Ishikawa (cell line): ENCODE measurements around the gene FGF14.

Experiments used
- CEBPB ChIP-seq: IDR thresholded peaks from 2 replicates; pipeline ENCODE4 v1.6.1; 2012
- CREB1 ChIP-seq: IDR thresholded peaks from 2 replicates; pipeline ENCODE4 v1.6.1; 2012; ENCODE audit warnings: low read depth
- EGR1 ChIP-seq: IDR thresholded peaks from 2 replicates; pipeline ENCODE4 v1.6.1; 2012
- EP300 ChIP-seq: IDR thresholded peaks from 2 replicates; pipeline ENCODE4 v1.6.1; 2012; ENCODE audit warnings: borderline replicate concordance
- FOXM1 ChIP-seq: IDR thresholded peaks from 2 replicates; pipeline ENCODE4 v1.6.1; 2012; ENCODE audit warnings: low read depth, borderline replicate concordance
- MAX ChIP-seq: IDR thresholded peaks from 2 replicates; pipeline ENCODE4 v1.6.1; 2012
- NFIC ChIP-seq: IDR thresholded peaks from 2 replicates; pipeline ENCODE4 v1.6.1; 2012
- RAD21 ChIP-seq: IDR thresholded peaks from 2 replicates; pipeline ENCODE4 v1.6.1; 2012; ENCODE audit warnings: low read depth
- REST ChIP-seq: IDR thresholded peaks from 2 replicates; pipeline ENCODE4 v1.6.1; 2012; ENCODE audit warnings: low read depth, mild to moderate bottlenecking
- TAF1 ChIP-seq: IDR thresholded peaks from 2 replicates; pipeline ENCODE4 v1.6.1; 2012; ENCODE audit warnings: low read depth, mild to moderate bottlenecking
- TCF12 ChIP-seq: IDR thresholded peaks from 2 replicates; pipeline ENCODE4 v1.6.1; 2012; ENCODE audit warnings: low read depth
- TEAD4 ChIP-seq: IDR thresholded peaks from 2 replicates; pipeline ENCODE4 v1.6.1; 2012
- USF1 ChIP-seq: IDR thresholded peaks from 2 replicates; pipeline ENCODE4 v1.6.1; 2012
- YY1 ChIP-seq: IDR thresholded peaks from 2 replicates; pipeline ENCODE4 v1.6.1; 2012; ENCODE audit warnings: low read depth
- ZBTB7A ChIP-seq: IDR thresholded peaks from 2 replicates; pipeline ENCODE4 v1.6.1; 2012; ENCODE audit warnings: low read depth

Gene FGF14

GRCh38 chr13:102138635-102139190, 263.1 kb downstream of the FGF14 start:
- TF ChIP-seq TEAD4 (no peak), CEBPB (no peak), TAF1 (no peak), CREB1 (no peak), FOXM1 (no peak), TCF12 (no peak), ZBTB7A (no peak)

- TF ChIP-seq YY1 (no peak), NFIC (no peak), CEBPB (no peak), USF1 (no peak), EP300 (no peak), TAF1 (no peak), RAD21 (no peak), EGR1 (no peak), REST (no peak), ZBTB7A (no peak), FOXM1 (no peak), CREB1 (no peak), TEAD4 (no peak), TCF12 (no peak), MAX (no peak)
Measured at GRCh38 chr13:102136735-102137296, 265.0 kb downstream of the FGF14 start.

- TF ChIP-seq CREB1: no peak
- TF ChIP-seq REST: no peak
- no peak for TF ChIP-seq FOXM1
- no peak for TF ChIP-seq MAX
- no peak for TF ChIP-seq USF1
- no peak for TF ChIP-seq ZBTB7A
Measured at GRCh38 chr13:102132777-102133295, 269.0 kb downstream of the FGF14 start.

GRCh38 chr13:102131246-102131645, 270.6 kb downstream of the FGF14 start:
- no peak for TF ChIP-seq TCF12

- TF ChIP-seq USF1: no peak
- no peak for TF ChIP-seq EGR1
- no peak for TF ChIP-seq RAD21
- no peak for TF ChIP-seq CREB1
- TF ChIP-seq TAF1: no peak
- TF ChIP-seq ZBTB7A: no peak
- no peak for TF ChIP-seq CEBPB
- TF ChIP-seq YY1: no peak
- TF ChIP-seq NFIC: no peak
- TF ChIP-seq EP300: no peak
- TF ChIP-seq TCF12: no peak
- TF ChIP-seq MAX: no peak
- TF ChIP-seq FOXM1: no peak
Measured at GRCh38 chr13:102128216-102128810, 273.5 kb downstream of the FGF14 start.
